ENCODE measurements around the gene RASAL3.

RASAL3 gene

GRCh38 chr19:15432629-15433518, 31.5 kb downstream of the RASAL3 start:
- DNase-seq, result peak; percentile 76

GRCh38 chr19:15432018-15432494, 32.3 kb downstream of the RASAL3 start:
- no peak for DNase-seq

- DNase-seq, result no peak
Measured at GRCh38 chr19:15431396-15432017, 32.8 kb downstream of the RASAL3 start.

- DNase-seq, result no peak
Measured at GRCh38 chr19:15430526-15431120, 33.7 kb downstream of the RASAL3 start.

GRCh38 chr19:15429825-15430467, 34.4 kb downstream of the RASAL3 start:
- DNase-seq, result no peak

GRCh38 chr19:15428956-15429824, 35.2 kb downstream of the RASAL3 start:
- no peak for DNase-seq

GRCh38 chr19:15427991-15428471, 36.3 kb downstream of the RASAL3 start:
- no peak for DNase-seq

GRCh38 chr19:15427350-15427700, 37.0 kb downstream of the RASAL3 start:
- DNase-seq, result no peak

GRCh38 chr19:15426485-15427349, 37.6 kb downstream of the RASAL3 start:
- no peak for DNase-seq

GRCh38 chr19:15425321-15425950, 38.9 kb downstream of the RASAL3 start:
- no peak for DNase-seq

GRCh38 chr19:15424692-15425272, 39.6 kb downstream of the RASAL3 start:
- no peak for DNase-seq

- no peak for DNase-seq
Measured at GRCh38 chr19:15424121-15424520, 40.2 kb downstream of the RASAL3 start.

- no peak for DNase-seq
Measured at GRCh38 chr19:15423130-15423529, 41.2 kb downstream of the RASAL3 start.

GRCh38 chr19:15422296-15423075, 41.9 kb downstream of the RASAL3 start:
- DNase-seq, result no peak

- no peak for DNase-seq
Measured at GRCh38 chr19:15421721-15422260, 42.6 kb downstream of the RASAL3 start.

GRCh38 chr19:15421136-15421695, 43.1 kb downstream of the RASAL3 start:
- no peak for DNase-seq

- DNase-seq, result no peak
Measured at GRCh38 chr19:15419413-15420025, 44.8 kb downstream of the RASAL3 start.
